ENCODE data around the gene IL6R. TPM values are rescaled to one million over a fixed set of nuclear protein-coding genes. Genes with fewer than 3 reads are reported as not detected.

The IL6R gene
- total RNA-seq: 11.8 and 22.7 TPM in 2 replicates

GRCh38 chr1:154404984-154405746, at the start of gene IL6R:
IL6R (plus strand) TSS chr1:154405343; CDS start chr1:154405630, 287 bp downstream.

GRCh38 chr1:154502066-154502743, 97.1 kb downstream of the IL6R start, which contains the start of the genes SHE and TDRD10:
SHE (minus strand) TSS chr1:154502412; CDS start chr1:154502026, 386 bp downstream.
TDRD10 (plus strand) TSS chr1:154502219; CDS start chr1:154506904, 4,685 bp downstream.

Other genes with a start within 250 kb of the IL6R start
- 595 and 615 TPM in 2 replicates for gene TPM3, start 213.2 kb upstream of the IL6R start, total RNA-seq
- gene CFAP141, start 199.0 kb upstream of the IL6R start, total RNA-seq: not detected in 2 replicates
- gene UBAP2L, start 184.4 kb upstream of the IL6R start, total RNA-seq: 66.3 and 85.6 TPM in 2 replicates
- gene HAX1, start 132.7 kb upstream of the IL6R start, total RNA-seq: 92.0 and 102 TPM in 2 replicates
- gene AQP10, start 84.2 kb upstream of the IL6R start, total RNA-seq: under 0.01 and 0.06 TPM in 2 replicates
- gene ATP8B2, start 79.8 kb upstream of the IL6R start, total RNA-seq: 245 and 287 TPM in 2 replicates
- gene TDRD10, start 96.9 kb downstream of the IL6R start, total RNA-seq: under 0.01 and 0.06 TPM in 2 replicates
- gene SHE, start 97.1 kb downstream of the IL6R start, total RNA-seq: 0.93 and 2.4 TPM in 2 replicates
- 25.4 and 25.9 TPM in 2 replicates for gene UBE2Q1, start 153.3 kb downstream of the IL6R start, total RNA-seq
- under 0.01 TPM in 1 of 2 replicates, not detected in the other for gene CHRNB2, start 162.4 kb downstream of the IL6R start, total RNA-seq
- 63.8 and 68.1 TPM in 2 replicates for gene ADAR, start 202.8 kb downstream of the IL6R start, total RNA-seq